Uterine smooth muscle cell (primary cell): Measurements from ENCODE around the gene ZBTB12. TPM values are rescaled to one million over a fixed set of nuclear protein-coding genes. Genes with fewer than 3 reads are reported as not detected.

Source experiments
- total RNA-seq: library from RNA; depleted of rRNA; stranded (reverse); fragments of >200 nt; gene quantifications from 2 replicates; pipeline ENCODE4 v1.2.3, GENCODE V29; 2014

Gene ZBTB12
- 4.9 and 8.1 TPM in 2 replicates for total RNA-seq

GRCh38 chr6:31901953-31902643 is at the start of gene ZBTB12:
Gene ZBTB12, minus strand, starts transcription at chr6:31902086. Its CDS starts 781 bp downstream, at chr6:31901305.

GRCh38 chr6:31945507-31946369 is 43.9 kb upstream of the ZBTB12 start, which contains the start of gene CFB:
Gene CFB, plus strand, starts transcription at chr6:31946095. Its CDS starts 127 bp downstream, at chr6:31946222.

GRCh38 chr6:31927242-31927862 is 25.5 kb upstream of the ZBTB12 start, which contains the start of gene C2:
Gene C2, plus strand, starts transcription at chr6:31927717. Its CDS starts 36 bp downstream, at chr6:31927753.

GRCh38 chr6:31897612-31898382 is 4.1 kb downstream of the ZBTB12 start, which contains the start of gene EHMT2:
Gene EHMT2, minus strand, starts transcription at chr6:31897698. Its CDS starts 21 bp downstream, at chr6:31897677.

GRCh38 chr6:31878726-31879125 is 23.2 kb downstream of the ZBTB12 start, which contains the start of gene SLC44A4:
Gene SLC44A4, minus strand, starts transcription at chr6:31878997. Its CDS starts 17 bp downstream, at chr6:31878980.

GRCh38 chr6:31862344-31863235 is 39.3 kb downstream of the ZBTB12 start, which contains the start of gene NEU1:
Gene NEU1, minus strand, starts transcription at chr6:31862821. Its CDS starts 45 bp downstream, at chr6:31862776.

Other genes with a start within 250 kb of the ZBTB12 start
- 122 and 128 TPM in 2 replicates for gene BAG6, start 249.4 kb downstream of the ZBTB12 start, total RNA-seq
- 0.89 and 1.2 TPM in 2 replicates for gene APOM, start 246.2 kb downstream of the ZBTB12 start, total RNA-seq
- 22.6 and 28.4 TPM in 2 replicates for gene C6orf47, start 241.3 kb downstream of the ZBTB12 start, total RNA-seq
- gene GPANK1, start 237.1 kb downstream of the ZBTB12 start, total RNA-seq, result 13.0 and 18.5 TPM in 2 replicates
- gene CSNK2B, start 236.0 kb downstream of the ZBTB12 start, total RNA-seq, result 82.2 and 114 TPM in 2 replicates
- 3.0 and 3.4 TPM in 2 replicates for gene LY6G5B, start 232.1 kb downstream of the ZBTB12 start, total RNA-seq
- gene LY6G5C, start 221.0 kb downstream of the ZBTB12 start, total RNA-seq, result 0.33 and 0.37 TPM in 2 replicates
- 42.8 and 50.0 TPM in 2 replicates for gene ABHD16A, start 198.8 kb downstream of the ZBTB12 start, total RNA-seq
- gene LY6G6F, start 195.2 kb downstream of the ZBTB12 start, total RNA-seq, result not detected in 2 replicates
- not detected in 2 replicates for gene LY6G6D, start 186.7 kb downstream of the ZBTB12 start, total RNA-seq
- gene LY6G6C, start 180.3 kb downstream of the ZBTB12 start, total RNA-seq, result not detected in 2 replicates
- gene MPIG6B, start 178.7 kb downstream of the ZBTB12 start, total RNA-seq, result not detected in 2 replicates
- gene DDAH2, start 172.8 kb downstream of the ZBTB12 start, total RNA-seq, result 39.3 and 81.0 TPM in 2 replicates
- gene CLIC1, start 165.6 kb downstream of the ZBTB12 start, total RNA-seq, result 791 and 1,362 TPM in 2 replicates
- gene MSH5, start 162.1 kb downstream of the ZBTB12 start, total RNA-seq, result 13.0 and 21.6 TPM in 2 replicates
- 1.00 and 1.2 TPM in 2 replicates for gene SAPCD1, start 139.4 kb downstream of the ZBTB12 start, total RNA-seq
- gene VWA7, start 124.8 kb downstream of the ZBTB12 start, total RNA-seq, result 0.11 and 0.25 TPM in 2 replicates
- 68.7 and 88.5 TPM in 2 replicates for gene VARS1, start 106.3 kb downstream of the ZBTB12 start, total RNA-seq
- 34.9 and 48.9 TPM in 2 replicates for gene LSM2, start 95.1 kb downstream of the ZBTB12 start, total RNA-seq
- 0.89 and 1.7 TPM in 2 replicates for gene HSPA1L, start 86.8 kb downstream of the ZBTB12 start, total RNA-seq
- gene HSPA1A, start 86.5 kb downstream of the ZBTB12 start, total RNA-seq, result 60.4 and 107 TPM in 2 replicates
- 94.5 and 181 TPM in 2 replicates for gene HSPA1B, start 74.3 kb downstream of the ZBTB12 start, total RNA-seq
- 72.7 and 128 TPM in 2 replicates for gene NEU1, start 39.3 kb downstream of the ZBTB12 start, total RNA-seq
- gene SLC44A4, start 23.1 kb downstream of the ZBTB12 start, total RNA-seq, result 0.25 TPM in 1 of 2 replicates, not detected in the other
- 74.0 and 94.5 TPM in 2 replicates for gene EHMT2, start 4.4 kb downstream of the ZBTB12 start, total RNA-seq
- 0.77 and 2.0 TPM in 2 replicates for gene C2, start 25.6 kb upstream of the ZBTB12 start, total RNA-seq
- 2.3 and 5.6 TPM in 2 replicates for gene CFB, start 44.0 kb upstream of the ZBTB12 start, total RNA-seq
- gene NELFE, start 56.9 kb upstream of the ZBTB12 start, total RNA-seq, result 121 and 171 TPM in 2 replicates
- 50.1 and 53.1 TPM in 2 replicates for gene SKIC2, start 57.1 kb upstream of the ZBTB12 start, total RNA-seq
- gene DXO, start 70.1 kb upstream of the ZBTB12 start, total RNA-seq, result 14.1 and 17.1 TPM in 2 replicates
- gene C4A, start 80.0 kb upstream of the ZBTB12 start, total RNA-seq, result 2.3 and 13.4 TPM in 2 replicates
- 2.0 and 6.0 TPM in 2 replicates for gene C4B, start 112.7 kb upstream of the ZBTB12 start, total RNA-seq
- gene CYP21A2, start 136.3 kb upstream of the ZBTB12 start, total RNA-seq, result not detected in 2 replicates
- gene TNXB, start 207.3 kb upstream of the ZBTB12 start, total RNA-seq, result 5.9 and 6.7 TPM in 2 replicates
- 12.1 and 17.9 TPM in 2 replicates for gene ATF6B, start 226.2 kb upstream of the ZBTB12 start, total RNA-seq
- 5.2 and 7.9 TPM in 2 replicates for gene FKBPL, start 228.2 kb upstream of the ZBTB12 start, total RNA-seq
- gene PRRT1, start 249.9 kb upstream of the ZBTB12 start, total RNA-seq, result 0.11 and 0.12 TPM in 2 replicates